ENCODE data around the gene CHST11. TPM values are rescaled to one million over a fixed set of nuclear protein-coding genes. Genes with fewer than 3 reads are reported as not detected.

CHST11 gene
- polyA plus RNA-seq, 1 donor (not counting 4 experiments of a cell fraction or from before 2014, with no cell fraction given) = 11.9 TPM

DNA sequence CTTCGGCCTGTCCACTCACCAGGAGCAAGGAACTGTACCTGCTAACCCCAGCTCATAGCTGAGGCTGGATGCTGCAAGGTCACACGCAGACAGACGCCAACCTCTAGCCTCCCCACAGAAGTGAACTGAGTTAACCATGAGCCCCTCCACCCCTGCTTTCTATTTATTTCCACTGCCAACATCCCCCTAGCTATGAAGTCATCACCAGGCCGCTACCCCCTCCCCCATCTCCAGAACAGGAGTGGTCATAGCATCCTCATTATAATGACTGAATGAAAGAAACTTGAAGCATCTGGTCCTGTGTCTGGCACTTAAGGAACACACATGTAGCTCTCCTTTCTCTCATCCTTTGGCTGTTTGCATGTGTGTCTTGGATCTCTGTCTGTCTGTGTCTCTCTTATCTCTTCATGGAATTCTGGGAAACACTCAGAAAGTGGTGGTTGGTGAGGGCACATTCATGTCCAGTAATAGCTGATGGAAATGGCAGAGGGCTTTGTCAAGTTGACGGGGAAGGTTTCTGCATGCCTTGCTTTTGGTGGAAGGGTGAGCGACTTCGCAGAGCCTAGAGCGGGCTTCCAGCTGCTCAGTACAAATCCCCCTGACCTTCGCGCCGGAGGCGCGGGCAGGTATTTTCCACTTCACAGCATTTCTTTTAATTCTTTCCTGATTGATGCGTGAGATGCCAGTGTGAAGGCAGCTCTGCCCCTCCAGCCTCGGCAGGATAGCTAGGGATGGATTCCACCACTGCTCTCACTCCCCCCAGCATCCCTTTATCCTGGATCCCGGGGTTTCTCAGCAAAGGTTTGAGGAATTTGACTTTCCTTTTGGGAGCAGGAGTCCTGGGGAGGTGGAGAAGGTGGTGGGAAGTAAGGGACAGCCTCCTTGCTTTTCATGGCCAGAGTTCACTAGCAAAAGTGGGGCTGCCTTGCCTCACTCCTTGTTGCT is 198.2 kb downstream of the CHST11 start:
- H2AFZ ChIP-seq (ENCODE audit: control insufficient read depth, low read length) = no peak overlapping the region
- no peaks in the 10 kb centered on the region for H3K27me3 ChIP-seq (ENCODE audit: control insufficient read depth, extremely low read depth, insufficient read depth, low read length)
- H3K9me1 ChIP-seq (ENCODE audit: control insufficient read depth, extremely low read depth, insufficient read depth, low read length) = peaks cover 2% of the 10 kb centered on the region
- H3K79me2 ChIP-seq (ENCODE audit: control insufficient read depth, insufficient read depth, low read length) = peaks cover 2% of the 10 kb centered on the region
- H3K9me3 ChIP-seq (ENCODE audit: control insufficient read depth, low read depth, low read length) = no peaks in the 10 kb centered on the region
- no peaks in the 10 kb centered on the region for H3K4me1 ChIP-seq (ENCODE audit: control insufficient read depth, extremely low read depth, insufficient read depth, low read length)
- no peak overlapping the region for H3K4me3 ChIP-seq (ENCODE audit: control insufficient read depth in 2 of 3, extremely low read depth in 1 of 3, insufficient read depth in 2 of 3, low read depth in 1 of 3, low read length in 3 of 3)
- FAIRE-seq (no peak), DNase-seq (ENCODE audit: low read depth, low spot score) (no peak)
- H3K36me3 ChIP-seq (ENCODE audit: control insufficient read depth in 2 of 2, extremely low read depth in 1 of 2, insufficient read depth in 2 of 2, low read length in 2 of 2) = no peaks in the 10 kb centered on the region
- TF ChIP-seq, protein P1, sequence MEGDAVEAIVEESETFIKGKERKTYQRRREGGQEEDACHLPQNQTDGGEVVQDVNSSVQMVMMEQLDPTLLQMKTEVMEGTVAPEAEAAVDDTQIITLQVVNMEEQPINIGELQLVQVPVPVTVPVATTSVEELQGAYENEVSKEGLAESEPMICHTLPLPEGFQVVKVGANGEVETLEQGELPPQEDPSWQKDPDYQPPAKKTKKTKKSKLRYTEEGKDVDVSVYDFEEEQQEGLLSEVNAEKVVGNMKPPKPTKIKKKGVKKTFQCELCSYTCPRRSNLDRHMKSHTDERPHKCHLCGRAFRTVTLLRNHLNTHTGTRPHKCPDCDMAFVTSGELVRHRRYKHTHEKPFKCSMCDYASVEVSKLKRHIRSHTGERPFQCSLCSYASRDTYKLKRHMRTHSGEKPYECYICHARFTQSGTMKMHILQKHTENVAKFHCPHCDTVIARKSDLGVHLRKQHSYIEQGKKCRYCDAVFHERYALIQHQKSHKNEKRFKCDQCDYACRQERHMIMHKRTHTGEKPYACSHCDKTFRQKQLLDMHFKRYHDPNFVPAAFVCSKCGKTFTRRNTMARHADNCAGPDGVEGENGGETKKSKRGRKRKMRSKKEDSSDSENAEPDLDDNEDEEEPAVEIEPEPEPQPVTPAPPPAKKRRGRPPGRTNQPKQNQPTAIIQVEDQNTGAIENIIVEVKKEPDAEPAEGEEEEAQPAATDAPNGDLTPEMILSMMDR (optimal IDR thresholded peaks at IDR 0.05 in 1 of 3, IDR thresholded peaks at IDR 0.05 in 1 of 3, conservative IDR thresholded peaks at IDR 0.05 in 1 of 3; ENCODE audit: extremely low read depth in 1 of 3, insufficient read depth in 2 of 3, low read length in 3 of 3) = no peak
- TF ChIP-seq EZH2 (IDR thresholded peaks at IDR 0.05; ENCODE audit: low read length) = no peak
- H3K4me2 ChIP-seq (ENCODE audit: control insufficient read depth, extremely low read depth, insufficient read depth, low read depth, low read length) = no peak overlapping the region
- H4K20me1 ChIP-seq (ENCODE audit: control insufficient read depth, extremely low read depth, insufficient read depth, low read length) = no peaks in the 10 kb centered on the region
- no peak overlapping the region for H3K27ac ChIP-seq (ENCODE audit: control insufficient read depth, insufficient read depth, low read length)
- dilution Hi-C loops (cut with MboI; ENCODE audit: extremely low pct_ligation_motif_present, low sequenced_read_pairs) = no loop called here
- H3K9ac ChIP-seq (ENCODE audit: control insufficient read depth, extremely low read depth, insufficient read depth, low read length) = no peak overlapping the region

DNA sequence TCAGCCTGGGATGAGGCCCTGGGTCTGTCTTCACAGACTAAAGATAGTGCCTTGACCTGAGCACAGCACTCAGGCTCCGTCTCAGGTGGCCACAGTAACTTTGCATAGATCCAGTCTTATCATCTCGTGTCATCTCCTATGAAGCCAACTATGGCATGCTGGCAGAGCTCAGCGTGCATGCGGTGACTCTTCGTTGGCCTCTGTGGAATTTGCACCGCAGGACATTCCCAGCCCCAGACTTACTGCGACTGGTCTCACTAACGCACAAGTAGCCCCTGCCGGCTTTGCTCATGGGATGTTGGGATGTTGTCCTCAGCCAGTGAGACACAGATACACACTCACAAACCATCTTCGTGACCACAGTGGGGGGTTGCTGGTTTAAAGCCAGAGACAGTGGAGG is 199.6 kb downstream of the CHST11 start:
- H3K4me2 ChIP-seq (ENCODE audit: control insufficient read depth, extremely low read depth, insufficient read depth, low read depth, low read length) = no peak overlapping the region
- no peak overlapping the region for H3K4me3 ChIP-seq (ENCODE audit: control insufficient read depth in 2 of 3, extremely low read depth in 1 of 3, insufficient read depth in 2 of 3, low read depth in 1 of 3, low read length in 3 of 3)
- no peaks in the 10 kb centered on the region for H4K20me1 ChIP-seq (ENCODE audit: control insufficient read depth, extremely low read depth, insufficient read depth, low read length)
- H3K9me3 ChIP-seq (ENCODE audit: control insufficient read depth, low read depth, low read length) = no peaks in the 10 kb centered on the region
- no peaks in the 10 kb centered on the region for H3K4me1 ChIP-seq (ENCODE audit: control insufficient read depth, extremely low read depth, insufficient read depth, low read length)
- no peak overlapping the region for H2AFZ ChIP-seq (ENCODE audit: control insufficient read depth, low read length)
- H3K9me1 ChIP-seq (ENCODE audit: control insufficient read depth, extremely low read depth, insufficient read depth, low read length) = peaks cover 2% of the 10 kb centered on the region
- no peak for TF ChIP-seq EZH2 (IDR thresholded peaks at IDR 0.05; ENCODE audit: low read length)
- TF ChIP-seq, protein P1 (optimal IDR thresholded peaks at IDR 0.05 in 1 of 3, IDR thresholded peaks at IDR 0.05 in 1 of 3, conservative IDR thresholded peaks at IDR 0.05 in 1 of 3; ENCODE audit: extremely low read depth in 1 of 3, insufficient read depth in 2 of 3, low read length in 3 of 3) = no peak
- dilution Hi-C loops (cut with MboI; ENCODE audit: extremely low pct_ligation_motif_present, low sequenced_read_pairs) = no loop called here
- FAIRE-seq (no peak), DNase-seq (ENCODE audit: low read depth, low spot score) (no peak)
- no peak overlapping the region for H3K9ac ChIP-seq (ENCODE audit: control insufficient read depth, extremely low read depth, insufficient read depth, low read length)
- H3K36me3 ChIP-seq (ENCODE audit: control insufficient read depth in 2 of 2, extremely low read depth in 1 of 2, insufficient read depth in 2 of 2, low read length in 2 of 2) = no peaks in the 10 kb centered on the region
- H3K79me2 ChIP-seq (ENCODE audit: control insufficient read depth, insufficient read depth, low read length) = peaks cover 2% of the 10 kb centered on the region
- no peak overlapping the region for H3K27ac ChIP-seq (ENCODE audit: control insufficient read depth, insufficient read depth, low read length)
- no peaks in the 10 kb centered on the region for H3K27me3 ChIP-seq (ENCODE audit: control insufficient read depth, extremely low read depth, insufficient read depth, low read length)
